Chondrocyte (in vitro differentiated cells): ENCODE data around the gene ZFP69. TPM values are rescaled to one million over a fixed set of nuclear protein-coding genes. Genes with fewer than 3 reads are reported as not detected.

Source experiments
- DNase-seq: peaks from one replicate; pipeline ENCODE4 v3.0.0; 2021; ENCODE audit warnings: mixed read lengths, low spot score
- H3K27ac Mint-ChIP-seq: one replicate; pipeline ENCODE4 v1.8.0; 2021; ENCODE audit warnings: mild to moderate bottlenecking, moderate library complexity, mixed read lengths; ENCODE audit not compliant: unreplicated experiment
- H3K27me3 Mint-ChIP-seq: 2 replicates; pipeline ENCODE4 v1.8.0; 2021; ENCODE audit warnings: low read depth, mixed read lengths
- H3K36me3 Mint-ChIP-seq: 2 replicates; pipeline ENCODE4 v1.8.0; 2021; ENCODE audit warnings: low read depth, mixed read lengths
- H3K4me1 Mint-ChIP-seq: 2 replicates; pipeline ENCODE4 v1.8.0; 2021; ENCODE audit warnings: low read depth, mild to moderate bottlenecking, mixed read lengths
- H3K4me3 Mint-ChIP-seq: one replicate; pipeline ENCODE4 v1.8.0; 2021; ENCODE audit warnings: mild to moderate bottlenecking, moderate library complexity, mixed read lengths; ENCODE audit not compliant: unreplicated experiment
- H3K9me3 Mint-ChIP-seq: 2 replicates; pipeline ENCODE4 v1.8.0; 2021; ENCODE audit warnings: low read depth, mixed read lengths
- total RNA-seq: library from RNA; stranded (reverse); gene quantifications from 3 replicates; pipeline ENCODE4 v1.2.1, GENCODE V29; 2021
- TF ChIP-seq, protein P1 (sequence below): fragments of 200-600 bp; sonication (generic); IDR thresholded peaks from 2 replicates; pipeline ENCODE4 v1.5.0; 2021; ENCODE audit warnings: antibody characterized with exemption, mild to moderate bottlenecking, moderate library complexity

Gene ZFP69
- total RNA-seq, 1 donor from 2014 or later: 4.5 TPM

DNA sequence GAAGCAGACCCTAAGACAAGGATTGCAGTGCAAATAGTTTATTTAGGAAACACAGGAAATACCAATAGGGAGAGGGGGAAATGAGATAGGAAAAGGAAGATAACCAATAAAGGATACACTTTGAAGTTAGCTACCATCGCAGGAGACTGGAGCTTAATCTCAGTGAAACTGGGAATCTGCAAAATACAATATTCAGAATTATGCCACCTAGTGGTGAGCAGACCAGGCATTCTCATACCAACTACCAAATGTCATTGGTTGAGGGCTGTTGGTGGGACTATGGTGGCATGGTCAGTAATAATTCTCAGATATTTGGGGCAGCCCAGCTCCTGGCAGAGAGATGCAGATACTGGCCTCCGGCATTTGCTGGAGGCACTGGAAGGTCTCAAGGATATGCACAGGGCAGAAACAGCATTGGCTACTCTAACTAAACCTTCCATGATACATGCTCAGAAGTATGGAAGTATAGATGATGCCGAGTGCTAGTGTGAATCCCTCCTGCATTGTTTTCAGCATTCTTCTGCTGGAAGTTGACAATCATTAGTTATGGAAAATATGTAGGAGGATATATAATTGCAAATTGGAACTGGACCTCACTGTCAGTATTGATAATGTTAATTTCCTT, 38.6 kb upstream of the ZFP69 start:
- TF ChIP-seq, protein P1, sequence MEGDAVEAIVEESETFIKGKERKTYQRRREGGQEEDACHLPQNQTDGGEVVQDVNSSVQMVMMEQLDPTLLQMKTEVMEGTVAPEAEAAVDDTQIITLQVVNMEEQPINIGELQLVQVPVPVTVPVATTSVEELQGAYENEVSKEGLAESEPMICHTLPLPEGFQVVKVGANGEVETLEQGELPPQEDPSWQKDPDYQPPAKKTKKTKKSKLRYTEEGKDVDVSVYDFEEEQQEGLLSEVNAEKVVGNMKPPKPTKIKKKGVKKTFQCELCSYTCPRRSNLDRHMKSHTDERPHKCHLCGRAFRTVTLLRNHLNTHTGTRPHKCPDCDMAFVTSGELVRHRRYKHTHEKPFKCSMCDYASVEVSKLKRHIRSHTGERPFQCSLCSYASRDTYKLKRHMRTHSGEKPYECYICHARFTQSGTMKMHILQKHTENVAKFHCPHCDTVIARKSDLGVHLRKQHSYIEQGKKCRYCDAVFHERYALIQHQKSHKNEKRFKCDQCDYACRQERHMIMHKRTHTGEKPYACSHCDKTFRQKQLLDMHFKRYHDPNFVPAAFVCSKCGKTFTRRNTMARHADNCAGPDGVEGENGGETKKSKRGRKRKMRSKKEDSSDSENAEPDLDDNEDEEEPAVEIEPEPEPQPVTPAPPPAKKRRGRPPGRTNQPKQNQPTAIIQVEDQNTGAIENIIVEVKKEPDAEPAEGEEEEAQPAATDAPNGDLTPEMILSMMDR: peak; percentile 84
- H3K4me3 Mint-ChIP-seq: no peak overlapping the region
- no peaks in the 10 kb centered on the region for H3K9me3 Mint-ChIP-seq
- H3K36me3 Mint-ChIP-seq: no peaks in the 10 kb centered on the region
- DNase-seq: no peak
- peaks cover 1% of the 10 kb centered on the region for H3K4me1 Mint-ChIP-seq
- no peak overlapping the region for H3K27ac Mint-ChIP-seq
- no peaks in the 10 kb centered on the region for H3K27me3 Mint-ChIP-seq

DNA sequence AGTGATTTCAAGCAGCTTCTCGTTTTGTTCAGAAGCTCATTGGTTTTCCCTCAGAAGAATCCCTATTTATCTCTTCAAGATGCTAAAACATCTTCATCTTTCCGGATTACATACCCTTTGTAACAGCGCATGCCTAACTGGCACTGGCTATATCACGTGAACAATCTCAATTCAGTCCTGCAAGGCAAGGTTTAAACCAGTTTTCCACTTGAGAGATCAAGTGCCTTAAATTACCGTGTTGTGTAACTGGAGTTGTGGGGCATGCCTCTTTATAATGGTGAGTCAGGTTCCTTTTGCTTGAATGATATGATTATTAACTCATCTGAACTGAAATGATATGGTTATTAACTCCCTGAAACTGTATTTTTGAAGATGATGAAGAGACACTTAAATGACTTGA, 37.8 kb upstream of the ZFP69 start:
- H3K9me3 Mint-ChIP-seq: no peaks in the 10 kb centered on the region
- no peak overlapping the region for H3K27ac Mint-ChIP-seq
- no peaks in the 10 kb centered on the region for H3K27me3 Mint-ChIP-seq
- TF ChIP-seq, protein P1: no peak
- no peak overlapping the region for H3K4me3 Mint-ChIP-seq
- H3K36me3 Mint-ChIP-seq: no peaks in the 10 kb centered on the region
- H3K4me1 Mint-ChIP-seq: no peaks in the 10 kb centered on the region
- DNase-seq: no peak

DNA sequence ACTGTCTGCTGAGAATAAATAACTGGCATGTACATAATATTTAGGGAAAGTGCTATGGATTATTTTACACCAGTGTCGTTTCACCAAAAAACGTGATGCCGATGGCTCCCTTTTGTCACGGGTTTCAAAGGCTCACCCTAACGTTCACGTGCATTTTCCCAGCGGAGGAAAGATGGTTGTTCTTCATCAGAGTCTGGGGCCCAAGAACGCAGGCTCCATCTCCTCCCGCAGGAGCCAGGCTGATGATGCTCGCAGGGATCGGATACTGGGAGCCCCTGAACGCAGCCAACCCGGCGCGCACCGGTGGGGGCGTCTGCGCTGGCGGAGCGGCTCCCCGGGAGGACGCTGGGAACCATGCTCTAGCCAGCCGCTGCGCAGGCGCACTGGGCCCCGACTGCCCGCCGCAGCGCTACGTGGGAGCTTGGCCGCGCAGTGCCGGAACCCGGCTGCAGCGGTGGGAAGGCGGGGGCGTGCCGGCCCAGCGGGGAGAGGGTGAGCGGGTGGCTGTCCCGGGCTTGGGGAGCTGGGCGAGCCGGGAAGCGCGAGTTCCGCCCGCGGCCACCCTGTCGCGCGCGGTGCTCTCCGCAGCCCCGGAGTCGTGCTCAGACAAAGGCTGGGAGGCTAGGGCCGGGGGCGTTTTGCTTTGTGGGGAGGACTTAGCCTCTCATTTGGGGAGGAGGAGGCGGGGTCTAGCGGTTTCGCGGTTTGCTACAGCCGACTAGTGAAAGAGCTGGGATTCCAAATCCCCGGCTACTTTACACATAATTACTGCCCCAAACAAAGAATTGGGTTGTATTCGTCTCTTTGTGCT, 27.2 kb upstream of the ZFP69 start, which contains the start of gene ZFP69B:
Gene ZFP69B (plus strand): TSS at position 793 of the 811 bp plus-strand sequence. CDS start 486 bp downstream, outside the sequence.
- peak; percentile 96 for DNase-seq
- peak within 1 kb of the TSS; percentile 87 for H3K4me3 Mint-ChIP-seq
- no peaks in the 10 kb centered on the region for H3K27me3 Mint-ChIP-seq
- peaks cover 31% of the 10 kb centered on the region for H3K36me3 Mint-ChIP-seq
- TF ChIP-seq, protein P1: peak; percentile 26
- H3K9me3 Mint-ChIP-seq: peaks cover 30% of the 10 kb centered on the region
- peak within 1 kb of the TSS; percentile 98 for H3K27ac Mint-ChIP-seq
- peaks cover 22% of the 10 kb centered on the region for H3K4me1 Mint-ChIP-seq

DNA sequence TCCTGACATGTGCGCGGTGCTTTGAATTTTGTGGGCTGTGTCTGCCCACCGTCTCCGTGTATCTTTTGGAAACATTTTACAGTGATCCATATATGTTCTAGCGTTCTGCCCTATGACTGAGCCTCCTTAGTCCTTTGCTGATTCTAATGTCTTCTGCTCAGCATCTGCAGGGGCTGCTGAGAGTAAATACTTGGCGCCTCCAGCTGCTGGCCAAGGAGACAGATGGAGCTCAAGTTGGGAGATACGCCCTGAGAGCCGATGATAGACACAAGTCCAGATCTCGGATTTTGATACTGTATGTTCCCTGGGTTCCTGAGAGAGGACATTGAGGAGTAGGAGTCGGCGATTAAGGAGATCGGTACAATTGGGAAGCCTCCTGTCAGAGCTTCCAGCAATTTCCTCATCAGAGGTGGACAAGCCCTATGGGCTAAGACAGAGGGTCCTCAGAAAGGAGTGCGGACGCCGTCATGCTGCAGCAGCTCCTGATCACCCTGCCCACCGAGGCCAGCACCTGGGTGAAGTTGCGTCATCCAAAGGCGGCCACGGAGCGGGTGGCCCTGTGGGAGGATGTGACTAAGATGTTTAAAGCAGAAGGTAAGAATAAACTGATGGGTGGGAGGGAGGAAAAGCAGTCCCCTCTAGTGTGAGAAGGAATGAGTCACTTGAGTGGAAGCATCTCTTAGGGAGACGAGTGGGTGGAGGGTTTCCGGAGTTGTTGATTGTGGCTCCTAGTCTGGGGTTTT, 26.4 kb upstream of the ZFP69 start:
- H3K36me3 Mint-ChIP-seq: peaks cover 38% of the 10 kb centered on the region
- DNase-seq: no peak
- peak overlapping the region; percentile 98 for H3K27ac Mint-ChIP-seq
- H3K27me3 Mint-ChIP-seq: no peaks in the 10 kb centered on the region
- peaks cover 22% of the 10 kb centered on the region for H3K4me1 Mint-ChIP-seq
- TF ChIP-seq, protein P1: no peak
- H3K9me3 Mint-ChIP-seq: peaks cover 37% of the 10 kb centered on the region
- H3K4me3 Mint-ChIP-seq: peak overlapping the region; percentile 87

DNA sequence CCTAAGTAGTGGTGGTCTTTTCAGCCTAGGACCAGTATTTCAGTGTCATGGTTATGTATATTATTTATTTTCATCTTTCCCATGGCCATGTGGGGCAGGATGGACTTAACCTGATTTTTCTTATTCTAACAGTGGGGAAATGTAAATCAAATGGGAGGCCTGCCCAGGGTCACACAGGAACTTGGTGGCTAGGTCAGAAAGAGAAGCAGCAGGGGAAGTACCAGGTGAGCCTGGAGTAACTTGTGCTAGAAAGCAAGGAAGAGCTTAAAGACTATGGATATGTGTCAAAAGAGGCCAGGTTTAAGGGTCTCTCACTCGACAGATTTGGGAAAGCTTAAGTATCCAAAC, 25.9 kb upstream of the ZFP69 start:
- TF ChIP-seq, protein P1: no peak
- peaks cover 22% of the 10 kb centered on the region for H3K4me1 Mint-ChIP-seq
- DNase-seq: no peak
- H3K9me3 Mint-ChIP-seq: peaks cover 38% of the 10 kb centered on the region
- no peaks in the 10 kb centered on the region for H3K27me3 Mint-ChIP-seq
- peak overlapping the region; percentile 98 for H3K27ac Mint-ChIP-seq
- H3K36me3 Mint-ChIP-seq: peaks cover 44% of the 10 kb centered on the region
- H3K4me3 Mint-ChIP-seq: peak overlapping the region; percentile 87
